Loucy (cell line): ENCODE results near the gene MOV10L1.

Experiments
- EZH2phosphoT487 ChIP-seq: fragments of 200-600 bp; IDR thresholded peaks from 2 replicates; pipeline ENCODE4 v1.6.1; 2018; ENCODE audit warnings: antibody characterized with exemption, mild to moderate bottlenecking, moderate library complexity, borderline replicate concordance
- TF ChIP-seq, protein P1 (sequence below): fragments of 200-600 bp; sonication (generic); conservative IDR thresholded peaks from 2 replicates; pipeline ENCODE4 v1.5.1; 2014; ENCODE audit warnings: mild to moderate bottlenecking, antibody characterized with exemption, low read length

DNA sequence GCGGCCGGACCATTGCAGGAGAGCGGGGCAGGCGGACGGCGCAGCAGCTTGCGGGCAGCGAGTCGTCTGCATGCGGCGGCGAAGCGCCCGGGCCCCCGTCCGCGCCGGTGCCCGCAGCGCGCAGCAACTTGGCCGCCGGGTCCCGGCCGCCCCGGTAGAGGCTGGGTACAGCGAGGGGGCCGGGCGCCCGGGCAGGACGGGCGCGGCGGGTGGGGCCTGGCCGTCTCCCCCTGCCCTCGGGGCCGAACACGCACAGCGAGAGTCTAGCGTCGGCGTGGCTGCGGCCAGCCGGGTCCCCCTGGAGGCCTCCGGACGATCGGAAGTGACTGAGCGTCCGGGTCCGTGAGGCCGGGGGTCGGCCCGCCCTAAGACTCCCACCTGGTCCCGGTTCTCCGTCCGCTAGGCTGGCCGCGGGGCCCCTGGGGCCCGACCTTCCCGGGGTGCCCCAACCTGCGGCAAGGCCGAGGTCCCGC lies 95.1 kb downstream of the MOV10L1 start:
- TF ChIP-seq, protein P1, sequence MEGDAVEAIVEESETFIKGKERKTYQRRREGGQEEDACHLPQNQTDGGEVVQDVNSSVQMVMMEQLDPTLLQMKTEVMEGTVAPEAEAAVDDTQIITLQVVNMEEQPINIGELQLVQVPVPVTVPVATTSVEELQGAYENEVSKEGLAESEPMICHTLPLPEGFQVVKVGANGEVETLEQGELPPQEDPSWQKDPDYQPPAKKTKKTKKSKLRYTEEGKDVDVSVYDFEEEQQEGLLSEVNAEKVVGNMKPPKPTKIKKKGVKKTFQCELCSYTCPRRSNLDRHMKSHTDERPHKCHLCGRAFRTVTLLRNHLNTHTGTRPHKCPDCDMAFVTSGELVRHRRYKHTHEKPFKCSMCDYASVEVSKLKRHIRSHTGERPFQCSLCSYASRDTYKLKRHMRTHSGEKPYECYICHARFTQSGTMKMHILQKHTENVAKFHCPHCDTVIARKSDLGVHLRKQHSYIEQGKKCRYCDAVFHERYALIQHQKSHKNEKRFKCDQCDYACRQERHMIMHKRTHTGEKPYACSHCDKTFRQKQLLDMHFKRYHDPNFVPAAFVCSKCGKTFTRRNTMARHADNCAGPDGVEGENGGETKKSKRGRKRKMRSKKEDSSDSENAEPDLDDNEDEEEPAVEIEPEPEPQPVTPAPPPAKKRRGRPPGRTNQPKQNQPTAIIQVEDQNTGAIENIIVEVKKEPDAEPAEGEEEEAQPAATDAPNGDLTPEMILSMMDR: no peak
- no peak for TF ChIP-seq EZH2phosphoT487
